Measurements from ENCODE around the gene AARS2.

GRCh38 chr6:44269921-44270525 lies 43.1 kb downstream of the AARS2 start, which contains the start of gene TMEM151B:
- no peak for TF ChIP-seq EP300 (IDR thresholded peaks at IDR 0.05)
- TF ChIP-seq, protein P1, sequence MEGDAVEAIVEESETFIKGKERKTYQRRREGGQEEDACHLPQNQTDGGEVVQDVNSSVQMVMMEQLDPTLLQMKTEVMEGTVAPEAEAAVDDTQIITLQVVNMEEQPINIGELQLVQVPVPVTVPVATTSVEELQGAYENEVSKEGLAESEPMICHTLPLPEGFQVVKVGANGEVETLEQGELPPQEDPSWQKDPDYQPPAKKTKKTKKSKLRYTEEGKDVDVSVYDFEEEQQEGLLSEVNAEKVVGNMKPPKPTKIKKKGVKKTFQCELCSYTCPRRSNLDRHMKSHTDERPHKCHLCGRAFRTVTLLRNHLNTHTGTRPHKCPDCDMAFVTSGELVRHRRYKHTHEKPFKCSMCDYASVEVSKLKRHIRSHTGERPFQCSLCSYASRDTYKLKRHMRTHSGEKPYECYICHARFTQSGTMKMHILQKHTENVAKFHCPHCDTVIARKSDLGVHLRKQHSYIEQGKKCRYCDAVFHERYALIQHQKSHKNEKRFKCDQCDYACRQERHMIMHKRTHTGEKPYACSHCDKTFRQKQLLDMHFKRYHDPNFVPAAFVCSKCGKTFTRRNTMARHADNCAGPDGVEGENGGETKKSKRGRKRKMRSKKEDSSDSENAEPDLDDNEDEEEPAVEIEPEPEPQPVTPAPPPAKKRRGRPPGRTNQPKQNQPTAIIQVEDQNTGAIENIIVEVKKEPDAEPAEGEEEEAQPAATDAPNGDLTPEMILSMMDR (IDR thresholded peaks at IDR 0.05): no peak
- no peak for TF ChIP-seq POLR2A (IDR thresholded peaks at IDR 0.05)
- TF ChIP-seq POLR2AphosphoS5 (IDR thresholded peaks at IDR 0.05): no peak

Measured in gastroesophageal sphincter (tissue), 3 donors.